Hematopoietic multipotent progenitor cell treated with erythropoietin and hydrocortisone succinate and interleukin-3 and kit ligand, for 15 days (in vitro differentiated cells): ENCODE measurements around the gene NHEJ1.

ENCODE experiments used
- DNase-seq: peaks from one replicate; pipeline ENCODE4 v3.0.0-alpha.2; 2015; ENCODE audit warnings: low spot score

The NHEJ1 gene

GRCh38 chr2:219182331-219183150, 21.9 kb upstream of the NHEJ1 start:
- no peak for DNase-seq

- no peak for DNase-seq
These were observed 20.9 kb upstream of the NHEJ1 start for GRCh38 chr2:219181531-219181930.

GRCh38 chr2:219180961-219181360, 20.3 kb upstream of the NHEJ1 start:
- DNase-seq, result no peak

- DNase-seq, result no peak
These were observed 19.2 kb upstream of the NHEJ1 start for GRCh38 chr2:219179601-219180465.

DNA sequence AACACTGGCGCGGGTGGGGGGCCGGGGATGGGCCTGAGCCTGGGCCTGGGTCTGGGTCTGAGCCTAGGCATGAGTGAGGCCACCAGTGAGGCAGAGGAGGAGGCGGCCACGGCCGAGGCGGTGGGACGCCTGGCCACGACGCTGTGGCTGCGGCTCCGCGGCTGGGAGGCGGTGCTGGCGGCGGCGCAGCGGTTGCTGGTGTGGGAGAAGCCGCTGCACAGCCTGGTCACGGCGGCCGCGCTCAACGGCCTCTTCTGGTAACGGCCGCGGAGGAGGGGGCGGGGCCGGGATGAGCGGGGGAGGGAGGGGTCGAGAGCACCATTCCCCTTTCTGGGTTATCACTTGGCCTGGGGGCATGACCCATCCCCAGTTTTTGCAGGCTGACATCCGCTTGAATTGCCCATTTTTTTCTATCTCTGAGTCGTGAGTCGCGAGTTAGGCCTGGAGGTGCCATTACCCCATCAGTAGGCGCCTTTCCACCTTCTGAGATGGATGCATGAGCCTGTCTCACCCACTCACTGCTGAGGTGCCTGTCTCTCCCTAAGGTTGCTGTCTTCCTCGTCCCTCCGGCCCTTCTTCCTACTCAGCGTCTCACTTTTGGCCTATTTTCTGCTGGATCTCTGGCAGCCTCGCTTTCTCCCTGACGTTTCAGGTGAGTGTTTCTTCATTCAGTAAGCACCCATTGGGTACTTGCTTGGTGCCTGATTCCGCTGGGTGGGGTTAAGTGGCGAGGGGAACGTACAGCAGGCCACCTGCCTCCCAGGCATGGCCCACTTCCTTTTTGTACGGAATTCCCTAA, 18.0 kb upstream of the NHEJ1 start:
- peak; percentile 52 for DNase-seq

- peak; percentile 94 for DNase-seq
These were observed 17.1 kb upstream of the NHEJ1 start, which contains the start of gene RETREG2 for GRCh38 chr2:219177552-219178376. TSS of gene RETREG2 (plus strand) at chr2:219178275. CDS start at chr2:219178353, 78 bp downstream.

GRCh38 chr2:219176818-219177551, 16.4 kb upstream of the NHEJ1 start, which contains the start of gene CNPPD1:
TSS of gene CNPPD1 (minus strand) at chr2:219176925. CDS start at chr2:219176828, 97 bp downstream.
- peak; percentile 93 for DNase-seq

GRCh38 chr2:219175928-219176817, 15.6 kb upstream of the NHEJ1 start:
- DNase-seq, result peak; percentile 55

DNA sequence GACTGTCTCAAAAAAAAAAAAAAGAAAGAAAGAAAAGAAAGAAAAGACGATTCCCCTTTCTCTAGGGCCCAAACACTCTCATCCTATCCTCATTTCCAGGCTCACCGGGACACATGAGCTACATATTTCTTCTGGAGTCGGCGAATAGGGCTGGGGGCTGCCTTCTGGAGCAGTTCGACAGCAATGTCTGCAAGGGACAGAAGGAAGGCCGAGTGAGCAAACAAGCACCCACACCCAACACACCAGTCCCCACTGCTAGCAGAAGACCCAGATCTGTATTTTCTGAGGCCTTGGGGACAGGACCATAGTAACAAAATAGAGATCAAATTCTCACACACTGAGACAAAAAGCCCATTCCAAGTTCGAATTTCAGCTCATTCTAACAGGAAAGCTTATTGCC, 14.9 kb upstream of the NHEJ1 start:
- DNase-seq, result no peak

DNA sequence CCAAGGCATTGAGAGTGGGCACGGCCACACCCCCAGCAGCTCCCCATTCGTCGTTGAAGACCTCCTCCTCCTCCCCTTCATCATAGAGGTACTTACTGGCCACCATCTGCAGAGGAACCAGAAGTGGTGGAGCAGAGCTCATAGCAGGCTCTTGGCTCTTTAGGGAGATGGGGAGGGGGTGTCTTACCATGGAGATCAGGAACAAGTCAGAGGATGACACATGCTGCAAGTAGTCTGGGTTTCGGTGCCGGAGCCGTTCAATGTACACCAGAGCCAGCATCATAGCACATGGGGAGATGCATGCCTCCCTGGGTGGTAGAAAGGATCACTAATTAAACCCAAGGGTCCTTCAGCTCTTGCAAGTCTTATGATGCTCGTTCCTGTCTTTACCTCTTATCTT, 14.2 kb upstream of the NHEJ1 start:
- no peak for DNase-seq

GRCh38 chr2:219174146-219174545, 13.5 kb upstream of the NHEJ1 start:
- no peak for DNase-seq

- DNase-seq, result no peak
These were observed 12.6 kb upstream of the NHEJ1 start for GRCh38 chr2:219173176-219173575.

- DNase-seq, result peak; percentile 42
These were observed 11.9 kb upstream of the NHEJ1 start for GRCh38 chr2:219172231-219173154.

GRCh38 chr2:219171231-219171651, 10.6 kb upstream of the NHEJ1 start:
- peak; percentile 70 for DNase-seq

DNA sequence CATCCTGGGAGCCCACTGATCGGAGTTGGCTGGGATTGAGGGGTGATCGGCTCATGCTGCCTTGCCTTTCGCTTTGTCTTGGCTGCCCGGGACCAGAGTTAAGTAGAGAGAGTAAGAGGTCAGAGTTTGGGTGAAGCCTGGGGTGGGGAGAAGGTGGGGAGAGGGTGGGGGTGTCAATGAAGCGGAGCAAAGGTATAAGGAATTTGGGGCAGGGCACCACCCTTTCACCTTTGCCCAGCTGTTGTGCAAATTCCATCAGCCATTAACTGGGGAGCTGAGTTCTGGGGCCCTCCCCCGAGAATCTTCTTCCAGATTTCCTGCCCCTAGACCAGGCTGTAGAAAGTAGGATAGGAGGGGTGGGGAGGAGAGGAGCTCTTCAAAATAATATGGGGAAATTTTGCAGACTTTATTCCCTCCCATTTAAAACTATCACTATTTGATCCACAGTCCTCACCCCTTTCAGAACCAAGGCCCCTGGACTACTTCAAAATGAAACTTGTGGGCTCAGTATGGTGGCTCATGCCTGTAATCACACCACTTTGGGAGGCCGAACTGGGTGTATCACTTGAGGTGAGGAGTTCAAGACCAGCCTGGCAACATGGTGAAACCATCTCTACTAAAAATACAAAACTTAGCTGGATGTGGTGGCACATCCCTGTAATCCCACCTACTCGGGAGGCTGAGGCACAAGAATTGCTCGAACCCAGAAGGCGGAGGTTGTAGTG, 9.5 kb upstream of the NHEJ1 start, which contains the start of gene SLC23A3:
SLC23A3 (minus strand) TSS at position 100 of the 725 bp plus-strand sequence; CDS start at position 55, 45 bp downstream.
- no peak for DNase-seq

DNA sequence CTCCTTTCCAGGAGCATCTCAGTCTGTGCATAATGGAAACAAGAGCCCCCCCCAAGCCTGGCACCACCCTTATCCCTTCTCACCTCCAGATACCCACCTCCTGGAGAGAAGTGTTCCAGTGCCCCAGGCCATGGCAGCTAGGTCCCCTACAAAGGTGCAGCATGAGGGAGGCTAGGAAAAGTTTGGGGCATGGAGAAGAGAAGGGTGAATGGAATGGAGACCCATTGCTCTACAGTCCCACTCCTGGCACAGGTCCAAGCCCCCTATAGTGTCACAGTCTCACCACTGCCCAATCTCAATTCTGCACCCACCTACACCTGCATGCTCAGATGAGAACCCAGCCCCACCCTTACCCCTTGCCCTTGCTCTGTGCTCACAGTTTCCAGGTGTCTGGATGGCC, 8.3 kb upstream of the NHEJ1 start:
- DNase-seq, result no peak

DNA sequence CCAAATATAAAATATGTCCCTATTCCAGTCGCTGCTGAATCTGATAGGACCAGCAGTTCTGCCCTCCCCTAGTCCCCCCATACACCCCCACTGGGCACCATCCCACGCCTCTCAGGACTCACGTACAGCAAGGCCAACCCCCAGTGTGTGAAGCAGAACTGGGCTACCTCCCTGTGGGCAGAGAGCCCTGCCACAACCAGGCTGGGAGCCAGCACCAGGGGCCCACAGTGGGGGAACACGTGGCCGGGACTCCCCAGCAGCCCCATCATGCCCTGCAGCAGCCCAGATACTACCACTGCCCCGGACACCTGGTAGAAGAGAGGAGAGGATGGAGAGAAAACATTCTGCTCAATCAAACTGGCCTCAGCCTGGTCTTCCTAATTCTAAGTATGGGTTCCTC, 7.9 kb upstream of the NHEJ1 start:
- DNase-seq, result no peak
